Measurements from ENCODE around the gene LRRFIP1.

The LRRFIP1 gene

DNA sequence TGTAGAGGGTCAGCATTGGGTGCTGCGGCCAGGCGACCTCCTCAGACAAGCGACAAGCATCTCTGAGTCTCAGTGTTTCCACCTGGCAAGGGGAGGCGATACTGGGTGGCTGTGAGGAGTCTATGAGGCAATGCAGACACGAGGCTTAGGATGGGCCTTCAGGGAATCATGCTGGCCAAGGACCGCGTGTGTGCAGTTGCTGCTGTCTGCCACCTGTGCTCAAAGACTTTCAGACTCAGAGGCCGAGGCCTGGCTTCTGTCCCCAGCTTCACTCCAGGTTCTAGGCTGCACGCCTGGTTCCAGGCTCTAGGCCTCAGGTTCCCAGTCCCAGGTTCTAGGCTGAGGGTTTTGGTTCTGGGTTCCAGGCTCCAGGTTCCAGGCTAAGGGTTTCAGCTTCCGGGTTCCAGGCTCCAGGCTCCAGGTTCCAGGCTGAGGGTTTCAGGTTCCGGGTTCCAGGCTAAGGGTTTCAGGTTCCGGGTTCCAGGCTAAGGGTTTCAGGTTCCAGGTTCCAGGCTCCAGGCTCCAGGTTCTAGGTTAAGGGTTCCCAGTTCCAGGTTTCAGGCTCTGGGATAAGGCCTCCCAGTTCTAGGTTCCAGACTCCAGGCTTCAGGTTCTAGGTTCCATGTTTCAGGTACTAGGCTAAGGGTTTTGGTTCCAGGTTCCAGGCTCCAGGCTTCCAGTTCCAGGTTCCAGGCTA, 14.8 kb downstream of the LRRFIP1 start:
- DNase-seq: no peak

DNA sequence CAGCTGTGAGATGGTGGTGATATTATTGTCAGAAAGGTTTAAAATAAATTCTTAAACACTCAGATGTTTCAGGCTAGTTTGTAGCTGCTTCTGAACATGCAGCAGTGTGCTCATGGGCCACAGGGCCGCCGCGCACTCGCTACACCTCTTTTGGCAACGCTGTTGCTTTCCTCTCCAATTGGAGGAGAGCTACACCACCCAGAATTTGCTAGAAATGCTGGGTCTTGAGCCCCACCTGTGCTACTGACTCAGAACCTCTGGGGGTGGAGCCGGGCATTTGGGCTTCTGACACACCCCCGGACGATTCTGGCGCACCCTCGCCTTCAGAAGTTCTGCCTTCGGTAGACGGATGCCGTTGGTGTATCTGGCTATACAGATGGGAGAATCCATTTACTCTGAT, 15.7 kb downstream of the LRRFIP1 start:
- no peak for DNase-seq

DNA sequence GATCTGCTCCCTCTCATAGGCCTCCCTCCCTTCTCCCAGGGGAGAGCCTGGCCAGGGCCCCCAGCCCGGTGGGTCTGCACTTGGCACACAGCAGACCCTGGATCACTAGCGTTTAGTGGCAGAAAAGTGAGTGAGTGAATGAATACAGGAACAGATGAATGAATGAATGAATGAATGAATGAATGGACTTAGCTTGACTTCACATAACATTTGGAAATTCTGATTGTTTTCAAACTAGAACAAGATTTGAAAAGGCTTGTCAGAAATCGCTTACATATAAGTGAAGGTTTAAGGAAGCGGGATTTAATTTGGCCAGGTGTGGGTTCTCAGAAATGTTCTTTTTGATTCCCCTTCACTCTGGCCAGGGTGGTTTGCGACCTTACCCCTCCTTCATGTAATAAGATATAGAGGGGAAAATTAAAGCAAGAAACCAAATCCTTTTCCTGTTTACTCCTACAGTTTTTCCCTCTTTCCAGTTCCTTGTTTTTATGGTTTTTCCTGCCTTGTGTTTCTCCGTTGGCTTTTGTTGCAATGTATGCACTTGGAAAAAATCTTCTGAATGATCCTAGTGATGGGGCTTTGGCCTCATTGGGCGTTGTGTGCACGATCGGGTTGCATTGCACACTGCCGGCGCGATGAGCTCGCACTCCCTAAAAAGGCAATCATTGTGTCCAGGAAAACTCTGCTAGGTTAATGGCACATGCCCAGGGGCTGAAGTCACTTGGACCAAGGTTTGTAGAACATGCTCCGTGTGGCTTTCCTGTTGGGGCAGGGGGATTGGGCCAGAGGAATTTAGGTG, 16.4 kb downstream of the LRRFIP1 start:
- DNase-seq: no peak

DNA sequence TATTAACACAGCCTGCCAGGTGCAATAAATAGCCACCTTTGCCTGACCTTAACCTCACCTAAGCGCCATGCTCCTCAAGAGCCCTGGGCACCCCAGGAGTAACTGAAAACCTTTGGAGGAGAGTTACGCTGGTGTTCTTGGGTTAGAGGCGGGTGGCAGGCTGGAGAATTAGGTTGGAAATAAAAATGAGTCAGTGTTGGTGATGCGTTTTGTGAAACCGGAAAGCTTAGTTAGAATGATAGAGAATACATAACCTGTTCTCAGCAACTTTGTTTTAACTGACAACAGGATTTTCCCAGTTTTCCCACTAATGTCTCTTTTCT, 17.0 kb downstream of the LRRFIP1 start:
- DNase-seq: no peak

DNA sequence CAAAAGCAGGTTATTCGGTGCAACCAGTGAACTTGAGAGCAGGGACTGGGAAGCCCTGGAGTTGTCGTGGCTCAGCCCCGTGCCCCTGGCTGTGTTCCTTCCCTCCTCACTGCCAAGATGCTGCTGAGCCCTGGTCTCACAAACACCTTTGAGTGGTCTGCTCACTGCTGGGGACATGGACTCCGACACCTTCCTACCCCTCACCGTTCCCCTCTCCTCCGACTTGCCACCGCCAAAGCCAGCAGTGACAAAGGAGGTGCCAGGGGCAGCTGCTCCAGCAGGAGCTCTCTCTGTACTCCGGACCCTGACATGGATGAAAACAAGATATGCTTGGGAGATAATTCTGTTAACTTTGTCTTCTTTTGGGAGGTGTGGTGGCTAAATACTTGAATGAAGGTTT, 17.9 kb downstream of the LRRFIP1 start:
- no peak for DNase-seq

DNA sequence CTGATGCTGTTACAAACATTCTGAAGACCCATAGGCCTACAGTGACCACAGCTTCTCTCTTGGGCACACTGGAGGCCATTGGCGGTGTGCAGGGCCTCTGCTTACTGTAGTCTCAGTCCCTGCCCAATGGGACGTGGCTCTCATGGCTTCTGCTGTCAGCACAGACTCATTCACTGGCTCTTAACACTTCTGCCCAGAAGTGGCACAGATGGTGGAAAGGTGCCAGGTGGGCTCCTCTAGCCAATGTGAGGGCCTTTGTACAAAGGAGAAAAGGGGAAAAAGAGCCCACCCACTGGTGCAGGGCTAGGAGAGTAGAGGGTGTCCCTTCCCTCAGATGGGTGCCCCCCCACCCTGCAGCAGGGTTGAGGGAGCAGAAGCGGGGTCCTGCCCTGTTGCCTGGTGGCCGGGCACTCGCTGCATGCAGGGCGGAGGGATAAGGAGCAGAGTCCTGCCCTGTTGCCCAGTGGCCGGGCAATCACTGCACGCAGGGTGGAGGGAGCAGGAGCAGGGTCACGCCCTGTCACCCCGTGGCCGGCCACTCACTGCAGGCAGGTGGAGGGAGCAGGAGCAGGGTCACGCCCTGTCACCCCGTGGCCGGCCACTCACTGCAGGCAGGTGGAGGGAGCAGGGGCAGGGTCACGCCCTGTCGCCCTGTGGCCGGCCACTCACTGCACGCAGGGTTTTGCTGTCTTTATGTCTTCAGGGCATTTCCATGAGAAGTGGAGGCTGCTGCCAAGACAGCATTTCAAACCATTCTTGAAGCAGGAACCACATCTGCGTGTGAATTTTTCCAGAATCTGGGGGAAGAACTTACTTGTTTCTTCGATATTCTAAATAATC, 20.0 kb downstream of the LRRFIP1 start:
- no peak for DNase-seq

DNA sequence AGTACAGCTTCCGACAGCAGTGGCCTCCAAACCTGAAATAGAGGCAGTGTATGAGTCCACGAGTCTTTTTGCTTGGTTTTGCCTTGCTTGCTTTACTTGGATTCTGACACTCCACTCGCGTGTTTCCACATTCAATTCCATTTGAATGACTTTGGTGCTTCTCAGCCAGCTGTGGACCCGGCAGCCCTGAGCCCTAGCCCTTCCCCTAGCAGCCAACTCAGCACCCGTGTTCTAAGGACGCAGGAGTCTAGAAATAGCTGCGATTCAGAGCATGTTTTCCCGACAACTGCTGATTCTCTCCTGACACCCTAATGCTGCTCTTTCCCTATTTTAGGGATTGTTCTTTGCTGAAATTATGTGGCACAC, 20.6 kb downstream of the LRRFIP1 start:
- no peak for DNase-seq

DNA sequence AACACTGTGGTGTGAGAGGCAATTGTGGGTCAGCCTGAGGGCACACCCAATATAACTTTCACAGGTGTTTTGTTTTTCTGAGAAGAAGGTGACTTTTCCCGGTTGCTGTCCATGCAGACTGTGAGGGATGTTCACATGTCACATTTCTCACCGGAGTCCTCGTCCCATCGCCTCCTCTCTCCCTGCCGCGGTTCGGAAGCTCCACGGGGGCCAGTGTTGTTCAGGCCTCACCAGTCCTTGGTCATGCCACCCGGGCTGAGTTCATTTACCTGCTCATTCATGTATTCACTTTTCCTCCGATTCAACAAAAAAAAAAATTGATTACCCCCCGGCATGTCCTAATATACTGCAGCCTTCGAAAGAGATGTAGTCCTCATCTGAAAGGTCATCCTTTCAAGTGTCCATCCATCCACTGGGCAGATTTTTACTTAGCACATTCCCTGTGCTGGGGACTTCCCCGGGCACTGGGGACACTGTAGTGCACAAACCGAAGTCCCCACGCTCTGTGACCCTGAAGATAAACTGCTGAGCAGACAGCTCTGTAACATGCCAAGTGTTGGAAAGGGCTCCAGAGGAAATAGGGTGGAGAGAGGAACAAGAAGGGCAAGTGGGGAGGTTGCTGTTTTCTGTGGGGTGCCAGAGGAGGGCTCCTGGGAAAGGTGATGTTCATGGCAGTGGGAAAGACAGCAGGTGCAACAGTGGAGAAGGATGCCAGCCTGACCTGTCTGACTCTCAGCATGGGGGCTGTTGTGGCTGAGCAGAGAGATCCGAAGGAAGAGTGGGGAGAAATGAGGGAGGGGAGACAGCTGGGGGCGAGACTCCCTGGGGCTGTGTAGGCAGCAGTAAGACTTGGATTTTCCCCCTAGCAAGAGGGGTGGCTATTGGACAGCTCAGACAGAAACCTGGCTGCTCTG, 22.4 kb downstream of the LRRFIP1 start:
- no peak for DNase-seq

DNA sequence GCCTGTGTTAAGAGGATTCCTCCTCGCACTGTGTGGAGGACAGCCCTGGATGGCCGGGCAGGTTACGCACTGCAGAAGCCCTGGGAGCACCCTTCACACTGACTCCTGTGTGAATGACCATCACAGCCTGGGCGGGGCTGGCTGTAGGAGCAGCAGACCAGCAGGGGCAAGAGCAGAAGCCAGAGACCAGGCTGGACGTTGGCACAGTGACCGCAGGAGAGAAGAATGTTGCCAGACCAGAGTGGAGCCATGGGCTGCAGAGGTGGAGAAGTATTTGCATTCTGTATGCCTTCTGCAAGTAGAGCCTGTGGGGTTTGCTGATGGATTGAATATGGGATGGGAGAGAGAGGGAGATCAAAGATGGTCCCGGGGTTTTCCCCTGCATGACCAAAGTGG, 23.1 kb downstream of the LRRFIP1 start:
- DNase-seq: no peak

DNA sequence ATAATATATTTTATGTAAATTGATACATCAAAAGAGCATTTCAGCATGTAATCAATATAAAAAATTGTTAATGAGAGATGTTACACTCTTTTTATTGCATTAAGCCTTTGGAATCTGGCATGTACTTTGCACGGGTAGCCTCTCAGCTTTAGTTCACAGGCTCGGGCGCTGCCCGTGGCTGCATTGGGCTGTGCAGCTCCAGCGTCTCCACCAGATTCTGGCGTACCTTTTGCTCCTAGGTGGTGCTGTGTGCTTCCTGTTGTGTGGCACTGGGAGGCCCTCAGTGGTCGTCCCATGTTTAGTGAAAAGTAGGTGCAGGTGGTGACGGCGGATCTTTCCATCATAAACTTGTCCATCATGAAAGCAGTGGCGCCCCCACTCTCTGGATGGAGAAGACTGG, 24.4 kb downstream of the LRRFIP1 start:
- no peak for DNase-seq

DNA sequence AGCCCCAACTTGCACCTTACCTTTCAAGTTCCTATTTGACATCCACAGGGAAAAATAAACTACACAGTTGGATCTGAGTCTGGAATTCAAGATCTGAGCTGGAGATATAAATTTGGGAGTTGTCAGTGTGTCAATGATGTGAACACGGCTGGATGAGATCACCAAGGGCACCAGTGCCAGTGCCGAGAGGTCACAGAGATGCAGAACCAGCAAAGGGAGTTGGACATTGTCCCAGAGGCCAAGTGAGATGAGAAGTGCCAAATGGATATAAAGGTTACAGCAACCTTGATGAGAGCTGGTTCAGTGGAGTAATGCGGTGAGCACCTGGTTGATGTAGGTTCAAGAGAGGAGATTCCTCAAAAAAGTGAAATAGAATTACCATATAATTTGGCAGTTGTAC, 24.8 kb downstream of the LRRFIP1 start:
- DNase-seq: no peak

DNA sequence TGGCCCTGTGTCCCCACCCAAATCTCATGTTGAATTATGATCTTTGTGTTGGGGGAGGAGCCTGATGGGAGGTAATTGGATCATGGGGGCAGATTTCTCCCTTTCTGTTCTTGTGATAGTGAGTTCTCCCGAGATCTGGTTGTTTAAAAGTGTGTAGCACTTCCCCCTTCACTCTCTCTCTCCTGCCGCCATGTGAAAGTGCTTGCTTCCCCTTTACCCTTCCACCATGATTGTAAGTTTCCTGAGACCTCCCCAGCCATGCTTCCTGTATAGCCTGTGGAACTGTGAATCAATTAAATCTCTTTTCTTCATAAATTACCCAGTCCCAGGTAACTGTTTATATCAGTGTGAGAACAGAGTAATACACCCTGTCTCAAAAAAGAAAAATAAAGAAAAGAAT, 25.5 kb downstream of the LRRFIP1 start:
- DNase-seq: no peak

DNA sequence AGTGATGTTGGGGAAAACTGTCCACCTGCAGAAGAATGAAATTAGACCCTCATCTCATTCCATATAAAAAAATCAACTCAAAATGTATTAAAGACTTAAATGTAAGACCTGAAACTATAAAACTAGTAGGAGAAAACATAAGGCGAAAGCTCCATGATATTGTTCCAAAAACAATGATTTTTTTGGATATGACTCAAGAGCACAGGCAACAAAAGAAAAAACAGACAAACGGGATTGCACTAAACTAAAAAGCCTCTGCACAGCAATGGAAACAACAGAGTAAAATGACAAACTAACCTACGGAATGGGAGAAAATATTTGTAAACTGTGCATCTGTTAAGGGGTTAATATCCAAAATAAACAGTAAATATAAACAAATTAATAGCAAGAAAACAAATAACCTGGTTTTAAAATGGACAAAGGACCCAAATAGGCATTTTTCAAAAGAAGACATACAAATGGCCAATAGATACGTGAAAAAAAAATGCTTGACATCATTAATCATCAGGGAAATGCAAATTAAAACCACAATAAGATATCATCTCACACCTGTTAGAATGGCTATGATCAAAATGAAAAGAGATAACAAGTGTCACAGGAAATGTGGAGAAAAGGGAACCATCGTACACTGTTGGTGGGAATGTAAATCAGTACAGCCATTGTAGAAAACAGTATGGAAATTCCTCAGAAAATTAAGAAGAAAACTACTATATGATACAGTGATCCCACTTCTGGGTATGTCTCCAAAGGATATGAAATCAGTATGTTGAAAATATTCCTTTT, 26.6 kb downstream of the LRRFIP1 start:
- no peak for DNase-seq

DNA sequence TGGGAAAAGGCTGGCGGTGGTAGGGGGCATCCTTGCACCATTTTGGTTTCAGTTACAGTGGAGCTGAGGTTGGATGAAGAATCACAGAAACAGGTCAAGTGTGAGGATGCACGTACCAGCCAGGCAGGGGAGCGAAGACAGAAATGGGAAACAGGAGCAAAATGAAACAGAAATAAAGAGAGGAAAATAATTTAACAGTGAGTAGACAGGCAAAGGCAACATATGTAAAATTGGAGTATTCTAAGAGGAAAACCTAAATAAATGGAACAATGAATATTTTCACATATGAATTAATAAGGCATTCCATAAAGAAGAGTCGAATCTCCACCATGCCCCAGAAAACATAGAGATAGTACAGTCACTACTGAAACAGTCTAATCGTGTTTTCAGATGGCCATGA, 29.7 kb downstream of the LRRFIP1 start:
- no peak for DNase-seq

DNA sequence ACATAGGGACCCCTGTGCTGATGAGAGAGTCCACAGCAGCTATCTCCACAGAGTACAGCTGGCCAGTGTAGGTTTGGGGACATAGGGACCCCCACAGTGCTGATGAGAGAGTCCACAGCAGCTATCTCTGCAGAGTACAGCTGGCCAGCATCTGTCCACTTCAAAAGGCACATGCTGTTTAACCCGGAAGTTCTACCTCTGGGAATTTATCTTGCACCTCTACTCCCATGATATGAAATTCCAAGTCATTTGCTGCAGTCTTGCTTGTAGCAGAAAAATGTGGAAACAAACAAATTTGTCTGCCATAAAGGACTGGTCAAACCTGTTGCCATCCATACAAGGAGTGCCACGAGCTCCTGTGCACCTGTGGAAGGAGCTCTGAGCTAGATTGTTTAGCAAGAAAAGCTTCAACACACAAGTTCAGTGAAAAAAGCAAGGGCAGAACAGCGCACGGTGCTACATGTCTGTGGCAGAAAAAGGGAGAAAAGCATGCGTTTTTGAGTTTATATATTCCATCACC, 33.1 kb downstream of the LRRFIP1 start:
- no peak for DNase-seq

DNA sequence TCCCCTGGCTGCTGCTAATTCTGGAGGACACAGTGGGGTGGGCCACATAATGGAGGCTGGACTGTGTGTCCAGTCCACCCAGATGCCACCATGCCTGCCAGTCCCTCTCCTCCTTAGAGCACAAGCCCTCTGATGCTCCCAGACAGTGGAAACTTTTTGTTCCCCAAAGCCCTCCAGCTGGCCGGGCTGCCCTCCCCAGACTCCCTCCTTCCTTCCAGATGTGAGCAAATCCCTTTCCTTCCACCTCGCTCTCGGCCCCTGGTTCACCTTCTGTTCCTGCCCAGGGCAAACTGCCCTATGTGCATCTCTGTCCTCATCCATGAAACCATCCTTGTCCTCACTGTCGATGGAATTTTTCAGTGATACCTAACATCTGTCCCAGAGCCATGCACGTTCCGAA, 33.9 kb downstream of the LRRFIP1 start:
- DNase-seq: no peak

DNA sequence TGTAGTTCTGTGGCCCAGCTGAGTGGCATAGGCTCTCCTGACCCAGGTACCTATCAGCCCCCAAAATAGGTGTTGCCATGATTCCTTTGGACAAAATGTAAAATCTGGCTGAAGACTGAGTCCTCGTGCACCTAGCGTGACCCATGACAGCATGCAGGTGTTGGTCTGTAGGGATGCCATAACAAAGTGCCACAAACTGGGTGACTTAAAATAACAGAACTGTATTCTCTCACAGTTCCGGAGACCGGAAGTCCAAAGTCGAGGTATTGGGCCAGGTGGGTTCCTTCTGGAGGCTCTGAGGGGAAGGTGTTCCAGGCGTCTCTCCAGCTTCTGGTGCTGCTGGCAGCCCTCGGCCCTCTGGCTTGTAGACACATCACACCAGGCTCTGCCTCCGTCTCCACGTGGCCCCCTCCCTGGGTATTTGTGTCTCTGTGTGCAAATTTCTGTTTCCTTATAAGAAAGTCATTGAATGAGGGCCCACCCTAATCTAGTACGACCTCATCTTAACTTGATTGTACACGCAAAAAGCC, 34.5 kb downstream of the LRRFIP1 start:
- no peak for DNase-seq

DNA sequence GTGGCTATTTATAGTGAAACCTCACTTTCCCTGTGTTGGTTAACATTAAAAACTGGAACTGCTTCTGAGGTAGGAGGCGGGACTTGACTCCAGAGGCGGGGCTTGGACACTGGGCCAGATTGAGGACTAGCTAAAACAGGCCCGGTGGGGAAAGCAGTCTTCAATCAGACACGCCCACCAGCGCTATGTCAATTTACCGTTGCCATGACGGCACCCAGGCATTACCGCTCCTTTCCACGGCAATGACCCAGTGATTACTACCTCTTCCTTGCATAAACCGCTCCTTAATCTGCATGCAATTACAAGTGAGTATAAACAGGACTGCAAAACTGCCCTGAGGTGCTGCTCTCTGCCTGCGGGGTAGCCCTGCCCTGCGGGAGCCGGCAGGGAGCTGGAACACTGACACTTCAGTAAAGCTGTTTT, 35.3 kb downstream of the LRRFIP1 start:
- no peak for DNase-seq

DNA sequence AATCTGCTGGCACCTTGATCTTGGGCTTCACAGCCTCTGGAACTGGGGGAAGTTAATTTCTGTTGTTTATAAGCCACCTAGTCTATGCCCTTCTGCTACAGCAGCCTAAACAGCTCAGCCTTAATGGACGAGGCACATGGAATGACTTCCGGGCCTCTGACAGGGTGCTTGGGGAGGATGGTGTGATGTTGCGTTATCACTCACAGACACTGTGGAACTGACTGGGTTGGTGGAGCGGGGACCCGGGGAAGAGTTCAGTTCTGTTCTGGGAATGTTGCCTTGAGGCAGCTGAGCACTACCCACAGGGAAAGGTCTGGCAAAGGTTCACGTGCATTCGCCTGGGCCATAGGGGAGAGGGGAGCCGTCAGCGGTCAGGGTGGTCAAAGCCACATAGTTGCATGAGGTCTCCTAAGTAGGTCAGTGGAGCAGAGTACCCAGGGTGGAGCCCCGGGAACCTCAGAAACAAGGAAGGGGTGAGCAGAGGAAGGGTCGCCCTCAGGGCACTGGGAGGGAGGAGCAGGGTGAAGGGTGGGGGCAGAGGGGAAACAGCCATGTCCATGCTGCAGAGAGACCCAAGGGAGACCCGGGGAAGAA, 36.2 kb downstream of the LRRFIP1 start:
- no peak for DNase-seq

DNA sequence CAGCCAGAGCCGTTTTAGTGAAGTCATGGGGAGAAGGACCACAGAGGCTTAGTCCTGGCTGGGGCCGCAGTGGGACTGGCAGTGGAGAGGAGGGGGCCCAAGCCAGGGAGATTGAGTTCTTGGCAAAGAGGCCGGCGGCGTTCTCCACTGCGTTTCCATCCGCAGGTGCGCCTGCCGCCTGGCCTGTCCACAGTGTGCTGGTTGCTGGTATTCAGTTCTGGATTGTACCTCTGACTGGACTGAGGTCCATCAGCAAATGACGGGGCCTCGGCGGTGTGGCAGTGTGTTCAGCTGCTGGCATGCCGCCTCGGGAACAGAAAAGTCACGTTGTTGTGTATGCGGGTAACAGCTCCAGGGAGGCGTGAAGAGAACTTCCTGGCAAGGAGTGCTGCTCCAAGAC, 36.8 kb downstream of the LRRFIP1 start:
- DNase-seq: no peak

DNA sequence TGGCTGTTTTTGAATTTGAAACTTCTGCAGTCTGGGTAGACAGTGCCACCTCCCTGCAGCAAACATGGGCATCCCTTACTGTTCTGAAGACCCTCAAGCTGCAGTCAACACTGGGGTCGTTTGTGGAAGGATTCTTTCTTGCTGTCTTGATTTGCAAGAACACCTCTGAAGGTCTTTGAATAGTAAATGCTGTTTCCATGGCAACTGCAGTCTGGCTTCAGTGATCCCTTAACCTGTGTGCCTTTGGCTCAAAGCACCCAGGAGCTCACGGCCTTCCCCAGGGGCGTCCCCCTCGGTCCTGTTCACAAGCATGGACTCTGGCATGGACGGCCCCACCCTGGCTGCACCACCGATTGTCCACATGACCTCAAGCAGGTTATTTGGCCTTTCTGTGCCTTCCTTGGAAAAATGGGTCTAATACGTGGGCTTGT, 38.3 kb downstream of the LRRFIP1 start:
- no peak for DNase-seq

Data from effector CD8-positive, alpha-beta T cell (primary cell).